ENCODE measurements around the gene ARHGAP6.

DNA sequence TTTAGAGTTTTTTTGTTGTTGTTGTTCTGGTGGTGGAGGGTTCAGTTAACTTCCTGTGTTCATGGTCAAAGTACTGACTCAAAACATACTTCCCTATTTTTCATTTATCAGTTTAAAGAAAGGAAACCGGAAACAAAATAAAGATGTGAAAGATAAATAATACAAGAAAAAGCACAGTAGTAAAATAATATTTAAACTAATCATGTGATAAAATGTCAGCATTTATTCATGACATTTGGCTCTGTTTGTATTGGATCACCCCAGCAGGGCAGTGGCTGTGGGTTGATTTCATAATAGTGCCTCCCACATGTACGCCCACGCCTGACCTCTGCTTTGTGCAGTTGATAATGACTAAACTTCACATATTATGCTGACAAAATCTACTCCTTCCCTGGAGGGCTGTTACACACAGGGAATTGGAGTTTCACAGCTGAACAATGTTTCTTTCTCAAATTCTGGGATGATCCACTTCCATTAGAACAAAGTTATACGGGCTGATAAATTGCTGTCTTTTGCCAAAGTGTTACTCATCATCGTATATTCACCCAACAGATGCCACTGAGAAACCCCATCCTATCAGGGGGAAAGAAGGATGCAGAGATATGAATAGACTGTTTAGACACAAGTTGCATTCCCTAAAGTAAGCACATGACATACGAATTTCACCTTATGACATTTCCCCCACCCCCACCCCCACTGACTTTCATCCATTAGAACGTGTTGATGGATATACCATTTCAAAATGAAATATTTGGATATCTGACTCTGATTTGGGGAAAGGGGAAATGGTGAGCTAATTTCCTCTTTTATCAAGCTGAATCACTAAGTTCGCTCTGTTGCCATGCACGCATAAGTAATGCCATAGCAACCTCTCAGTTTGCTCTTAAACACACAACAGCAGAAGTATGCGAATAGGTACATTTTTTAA, 324.2 kb downstream of the ARHGAP6 start:
- TF ChIP-seq, protein P1, sequence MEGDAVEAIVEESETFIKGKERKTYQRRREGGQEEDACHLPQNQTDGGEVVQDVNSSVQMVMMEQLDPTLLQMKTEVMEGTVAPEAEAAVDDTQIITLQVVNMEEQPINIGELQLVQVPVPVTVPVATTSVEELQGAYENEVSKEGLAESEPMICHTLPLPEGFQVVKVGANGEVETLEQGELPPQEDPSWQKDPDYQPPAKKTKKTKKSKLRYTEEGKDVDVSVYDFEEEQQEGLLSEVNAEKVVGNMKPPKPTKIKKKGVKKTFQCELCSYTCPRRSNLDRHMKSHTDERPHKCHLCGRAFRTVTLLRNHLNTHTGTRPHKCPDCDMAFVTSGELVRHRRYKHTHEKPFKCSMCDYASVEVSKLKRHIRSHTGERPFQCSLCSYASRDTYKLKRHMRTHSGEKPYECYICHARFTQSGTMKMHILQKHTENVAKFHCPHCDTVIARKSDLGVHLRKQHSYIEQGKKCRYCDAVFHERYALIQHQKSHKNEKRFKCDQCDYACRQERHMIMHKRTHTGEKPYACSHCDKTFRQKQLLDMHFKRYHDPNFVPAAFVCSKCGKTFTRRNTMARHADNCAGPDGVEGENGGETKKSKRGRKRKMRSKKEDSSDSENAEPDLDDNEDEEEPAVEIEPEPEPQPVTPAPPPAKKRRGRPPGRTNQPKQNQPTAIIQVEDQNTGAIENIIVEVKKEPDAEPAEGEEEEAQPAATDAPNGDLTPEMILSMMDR (IDR thresholded peaks at IDR 0.05) = no peak
- no peak for TF ChIP-seq POLR2A (IDR thresholded peaks at IDR 0.05)

All from heart left ventricle (tissue), 13 donors.